GM19324 (cell line): ENCODE results near the gene OSBP2.
"Not testable (repeated sequence)": the region's sequence is repeated elsewhere in the genome, so short reads cannot be mapped to it uniquely, and the experiment has no call there.

Experiments used
- ATAC-seq: cut with Tn5 transposase; IDR thresholded peaks from one replicate; pipeline ENCODE4 v1.9.1; 2021; ENCODE audit warnings: mild to moderate bottlenecking, moderate library complexity; ENCODE audit not compliant: unreplicated experiment, low FRiP score

Gene OSBP2

DNA sequence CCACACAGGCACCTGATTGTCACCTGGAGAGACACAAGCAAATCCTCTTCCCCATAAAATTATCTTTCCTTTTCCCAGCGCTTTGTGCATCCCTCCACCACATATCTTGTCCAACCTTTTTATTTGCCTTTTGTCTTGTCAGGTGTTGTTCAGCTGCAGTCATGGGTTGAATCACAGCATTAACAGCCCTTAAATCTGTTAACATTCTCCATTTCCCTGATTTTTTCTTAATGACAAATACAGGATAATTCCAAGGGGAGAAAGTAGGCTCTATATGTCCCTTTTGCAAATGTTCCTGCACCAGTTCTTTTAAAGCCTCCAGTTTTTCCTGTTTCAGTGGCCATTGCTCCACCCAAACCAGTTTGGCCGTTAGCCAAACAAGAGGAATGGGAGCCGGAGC is 18.1 kb upstream of the OSBP2 start:
- ATAC-seq, result not testable (repeated sequence)

DNA sequence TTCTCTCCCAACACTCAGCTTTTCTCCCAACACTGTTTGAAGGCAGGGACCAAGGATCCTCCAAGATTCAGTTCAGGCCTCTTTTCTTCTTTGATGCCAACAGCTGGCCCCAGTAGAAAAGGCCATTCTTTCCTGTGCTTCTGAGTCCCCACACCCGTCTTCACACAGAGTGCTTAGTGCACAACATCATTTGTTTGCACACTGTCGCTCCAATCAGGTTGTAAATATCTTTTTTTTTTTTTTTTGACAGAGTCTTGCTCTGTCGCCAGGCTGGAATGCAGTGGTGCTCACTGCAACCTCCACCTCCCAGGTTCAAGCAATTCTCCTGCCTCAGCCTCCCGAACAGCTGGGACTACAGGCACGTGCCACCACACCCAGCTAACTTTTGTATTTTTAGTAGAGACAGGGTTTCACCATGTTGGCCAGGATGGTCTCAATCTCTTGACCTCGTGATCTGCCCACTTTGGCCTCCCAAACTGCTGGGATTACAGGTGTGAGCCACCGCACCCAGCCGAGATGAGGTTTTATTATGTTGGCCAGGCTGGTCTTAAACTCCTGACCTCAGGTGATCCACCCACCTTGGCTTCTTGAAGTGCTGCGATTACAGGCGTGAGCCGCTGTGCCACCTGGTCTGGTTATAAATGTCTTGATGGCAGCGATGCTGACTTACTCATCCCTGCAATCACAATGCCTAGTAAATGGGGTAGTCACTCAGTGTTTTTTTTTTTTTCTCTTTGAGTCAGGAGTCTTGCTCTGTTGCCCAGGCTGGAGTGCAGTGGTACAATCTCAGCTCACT is 14.6 kb upstream of the OSBP2 start:
- ATAC-seq, result not testable (repeated sequence)

DNA sequence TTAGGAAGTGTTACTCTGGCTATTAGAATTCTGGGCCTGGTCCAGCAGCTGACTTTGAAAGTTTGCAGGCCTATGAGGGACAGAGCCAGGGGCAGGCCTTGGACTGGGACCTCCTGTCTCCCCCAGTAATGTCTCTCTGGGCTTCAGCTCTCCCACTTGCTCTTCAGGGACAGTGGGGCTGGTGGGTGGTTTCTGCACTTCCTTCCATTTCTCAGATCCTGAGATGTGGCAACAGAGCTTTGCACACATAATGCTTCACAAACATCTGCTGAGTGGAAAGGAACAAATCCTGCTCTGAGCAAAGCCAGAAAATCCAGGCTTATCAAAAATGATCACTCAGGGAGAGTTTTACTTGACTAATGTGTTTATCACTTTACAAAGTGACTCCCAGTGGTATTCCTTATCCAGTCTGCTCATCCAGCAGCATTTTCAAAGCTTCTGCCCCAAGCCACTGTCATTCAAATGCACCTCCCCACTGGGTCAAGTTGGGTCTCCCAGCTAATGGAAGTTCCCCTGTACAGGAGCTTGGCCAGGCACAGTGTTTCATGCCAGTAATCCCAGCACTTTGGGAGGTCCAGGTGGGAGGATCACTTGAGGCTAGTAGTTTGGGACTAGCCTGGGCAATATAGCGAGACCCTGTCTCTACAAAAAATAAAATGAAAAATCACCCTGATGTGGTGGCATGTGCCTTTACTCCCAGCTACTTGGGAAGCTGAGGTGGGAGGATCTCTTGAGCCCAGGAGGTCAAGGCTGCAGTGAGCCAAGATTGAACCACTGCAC is 13.5 kb upstream of the OSBP2 start:
- no peak for ATAC-seq

DNA sequence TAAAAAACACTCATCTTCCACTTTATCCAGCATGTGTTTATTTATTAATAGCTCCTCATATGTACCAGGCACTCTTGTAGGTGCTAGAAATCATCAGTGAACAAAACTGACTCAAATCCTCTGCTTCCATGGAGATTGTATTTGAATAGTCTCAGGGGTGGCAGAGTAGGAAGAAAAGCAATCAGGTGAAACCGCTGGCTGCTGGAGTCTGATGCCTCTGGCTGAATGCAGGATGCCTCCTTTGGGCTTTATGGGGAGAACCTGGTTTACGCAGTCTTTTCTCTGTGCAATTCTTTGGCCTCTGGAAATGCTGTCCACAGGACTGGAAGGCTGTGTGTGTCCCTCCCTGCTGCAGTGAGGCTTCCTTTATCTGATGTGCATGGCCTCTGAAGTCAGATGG is 12.8 kb upstream of the OSBP2 start:
- ATAC-seq, result no peak

DNA sequence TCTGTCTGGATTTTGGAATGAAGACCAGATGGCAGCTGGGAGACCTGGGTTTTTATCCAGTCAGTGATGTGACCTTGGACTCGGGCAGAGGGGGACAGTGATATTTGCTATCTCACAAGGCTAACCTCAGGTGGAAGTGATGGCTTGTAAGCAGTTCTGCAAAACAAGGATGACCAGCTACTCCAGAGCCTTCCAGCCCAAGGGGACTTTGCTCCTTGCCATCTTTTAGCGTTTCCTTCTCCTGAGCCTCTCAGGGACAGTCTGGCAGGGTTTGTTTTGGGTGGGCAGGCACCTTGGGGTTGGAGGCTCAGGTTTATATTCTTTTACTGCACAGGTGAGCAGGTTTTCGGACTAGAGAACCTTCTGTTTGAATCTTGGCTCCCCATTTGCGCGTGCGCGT is 9.5 kb upstream of the OSBP2 start:
- no peak for ATAC-seq

DNA sequence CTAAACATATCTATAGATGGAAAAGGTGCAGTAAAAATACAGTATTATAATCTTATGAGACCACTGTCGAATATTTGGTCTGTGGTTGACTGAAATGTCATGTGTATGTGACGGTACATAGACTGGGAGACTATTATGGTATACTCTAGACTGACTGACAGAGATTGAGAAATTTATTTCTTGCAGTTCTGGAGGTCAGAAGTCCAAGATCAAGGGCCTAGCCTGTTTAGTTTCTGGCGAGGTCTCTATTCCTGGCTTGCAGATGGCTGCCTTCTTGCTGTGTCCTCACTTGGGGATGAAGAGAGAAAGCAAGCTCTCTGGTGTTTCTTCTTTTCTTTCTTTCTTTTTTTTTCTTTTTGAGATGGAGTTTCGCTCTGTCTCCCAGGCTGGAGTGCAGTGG is 7.3 kb upstream of the OSBP2 start:
- ATAC-seq, result no peak

DNA sequence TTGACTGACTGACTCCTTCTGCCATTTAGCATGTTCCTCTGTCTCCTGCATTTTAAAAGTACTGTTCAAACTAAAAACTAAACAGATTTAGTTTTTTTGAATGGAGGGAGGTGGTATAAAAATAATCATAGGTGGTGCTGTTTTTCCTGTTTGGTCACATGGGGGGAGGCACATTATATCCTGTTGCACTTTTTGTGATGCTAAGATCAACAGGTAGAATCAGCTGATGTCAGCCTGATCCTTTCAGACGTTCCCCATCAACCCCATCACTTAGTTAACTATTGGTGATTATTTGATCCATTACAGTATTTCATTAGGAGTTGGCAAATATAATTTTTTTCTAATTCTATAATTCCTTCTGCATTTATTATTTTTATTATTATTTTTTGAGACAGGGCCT is 5.1 kb upstream of the OSBP2 start:
- no peak for ATAC-seq

DNA sequence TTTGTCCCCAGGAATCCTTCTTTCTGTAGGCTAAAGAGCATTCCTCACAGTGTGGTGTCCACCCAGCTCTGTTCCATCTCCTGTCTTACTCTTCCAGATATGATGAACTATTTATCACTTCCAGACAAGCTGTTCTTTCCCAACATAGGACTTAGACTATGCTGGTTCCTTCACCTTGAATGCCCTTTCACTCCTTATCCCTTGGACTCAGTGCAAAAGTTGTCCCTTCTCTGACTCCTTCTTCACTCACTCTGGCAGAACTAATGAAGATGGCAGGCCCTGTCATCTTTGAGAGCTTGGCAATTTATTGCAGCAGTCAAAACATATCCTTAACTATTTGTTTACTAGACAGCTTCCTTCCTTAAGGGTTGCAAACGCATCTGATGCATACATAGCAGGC is 3.5 kb upstream of the OSBP2 start:
- no peak for ATAC-seq

DNA sequence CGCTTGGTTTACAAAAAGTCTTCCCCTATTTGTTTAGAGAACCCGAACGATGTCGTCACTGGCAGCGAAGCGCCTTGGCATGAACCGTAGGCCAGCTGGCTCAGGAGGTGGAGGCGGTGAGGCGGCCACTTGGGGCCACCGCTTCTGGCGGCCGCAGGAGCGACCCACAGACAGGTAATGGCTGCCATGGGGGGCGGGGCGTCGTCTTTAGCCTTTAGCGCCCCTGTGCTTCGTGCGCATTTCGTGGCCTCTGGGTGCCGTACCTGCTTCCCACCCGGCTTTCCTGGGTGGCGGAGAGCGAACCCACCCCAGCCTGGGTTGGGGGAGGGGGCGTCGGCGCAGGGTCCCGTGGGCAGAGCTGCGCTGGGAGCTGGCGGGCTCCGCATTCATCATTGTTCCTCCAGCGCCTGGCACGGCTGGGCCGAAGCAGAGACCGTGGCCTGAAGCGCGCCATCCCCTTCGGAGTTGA is 469 bp upstream of the OSBP2 start:
- ATAC-seq, result peak; percentile 35

DNA sequence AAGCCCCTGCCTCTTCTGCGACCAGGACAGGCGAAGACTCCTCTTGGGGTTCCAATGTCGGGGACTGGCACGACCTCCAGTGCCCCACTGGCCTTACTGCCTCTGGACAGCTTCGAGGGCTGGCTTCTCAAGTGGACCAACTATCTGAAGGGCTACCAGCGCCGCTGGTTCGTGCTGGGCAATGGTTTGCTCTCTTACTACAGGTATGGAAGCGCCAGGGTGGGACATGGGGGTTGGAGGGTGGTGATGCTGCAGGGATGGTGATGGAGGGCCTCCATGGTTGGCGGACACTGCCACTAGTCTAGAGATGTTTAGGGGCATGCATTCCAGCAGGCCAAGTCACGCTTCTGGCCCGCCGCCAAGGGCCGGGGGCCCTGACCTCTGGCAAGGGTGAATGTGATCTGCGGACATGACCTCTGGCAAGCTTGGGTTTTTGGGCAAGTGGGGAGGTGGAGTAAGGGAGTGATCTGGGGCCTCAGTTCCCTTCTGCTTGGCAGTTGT is 727 bp downstream of the OSBP2 start:
- no peak for ATAC-seq

DNA sequence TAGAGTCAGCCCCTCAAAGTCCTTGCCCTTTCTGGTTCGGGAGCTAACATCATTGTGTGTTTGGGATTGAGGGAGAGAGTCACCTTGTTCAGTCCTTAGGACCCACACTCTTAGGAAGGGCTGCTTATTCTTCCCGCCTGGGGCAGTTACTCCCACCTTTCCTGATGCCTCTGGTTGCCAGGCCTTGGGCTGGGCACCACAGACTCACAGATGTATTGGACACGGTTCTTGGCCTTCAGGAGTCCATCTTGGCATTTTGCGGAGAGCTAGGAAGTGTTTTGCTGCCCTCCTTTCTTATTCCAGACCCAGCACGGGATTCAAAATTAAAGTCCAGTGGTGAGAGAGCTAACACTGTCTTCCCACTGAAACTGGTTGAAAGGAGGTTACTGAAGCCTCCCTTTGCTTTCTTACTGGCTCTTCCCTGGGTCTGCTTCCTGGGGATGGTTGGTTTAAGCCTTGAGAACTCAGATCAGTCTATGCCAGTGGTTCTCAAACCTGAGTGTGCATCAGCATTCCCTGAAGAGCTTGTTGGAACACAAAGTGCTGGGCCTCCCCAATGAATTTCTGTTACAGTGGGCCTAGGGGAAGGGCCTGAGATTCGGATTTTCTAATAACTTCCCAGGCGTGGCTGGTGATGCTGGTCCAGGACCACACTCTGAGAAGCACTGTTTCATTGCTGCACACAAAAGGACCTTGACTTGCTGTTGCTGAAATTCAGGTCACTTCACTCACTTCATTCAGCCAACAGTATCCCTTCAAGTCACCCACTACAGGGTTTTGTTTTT is 1.4 kb downstream of the OSBP2 start:
- no peak for ATAC-seq

DNA sequence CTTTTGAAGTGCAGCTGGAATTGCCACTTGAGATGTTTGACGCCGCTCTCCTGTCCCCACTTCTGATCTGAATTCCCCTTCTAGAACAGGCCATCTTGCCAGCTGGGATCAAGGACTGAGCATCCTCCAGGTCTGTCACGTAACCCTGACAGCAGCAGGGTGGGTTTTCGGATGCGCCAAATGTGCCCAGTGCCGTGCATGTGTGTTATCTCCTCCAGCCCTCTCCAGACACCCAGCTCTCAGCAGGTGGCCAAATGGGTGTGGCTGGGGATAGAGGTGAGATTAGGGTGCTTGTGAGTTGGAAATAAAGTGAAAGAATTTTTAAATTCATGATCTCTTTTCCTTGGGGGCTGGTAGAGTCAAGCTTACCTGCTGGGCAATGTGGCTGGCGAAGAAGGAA is 3.3 kb downstream of the OSBP2 start:
- ATAC-seq, result no peak

DNA sequence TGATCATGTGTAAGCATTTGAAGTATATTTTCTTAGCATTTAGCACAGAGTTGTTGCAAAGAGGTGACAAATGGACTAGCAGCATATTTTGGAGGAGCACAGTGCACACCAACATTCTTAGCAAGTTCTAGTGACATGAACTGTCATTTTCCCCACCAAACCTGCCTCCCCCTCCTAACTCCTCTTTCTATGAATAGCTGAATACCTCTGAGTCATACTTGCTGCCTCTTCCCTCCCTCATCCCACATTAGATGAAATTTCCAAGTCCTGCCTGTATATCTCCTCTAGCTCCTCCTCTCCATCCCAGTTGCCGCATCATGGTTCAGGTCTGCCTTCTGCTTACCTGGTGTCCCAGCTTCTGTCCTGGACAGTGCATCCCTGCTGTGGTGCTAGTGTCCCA is 7.2 kb downstream of the OSBP2 start:
- ATAC-seq, result no peak

DNA sequence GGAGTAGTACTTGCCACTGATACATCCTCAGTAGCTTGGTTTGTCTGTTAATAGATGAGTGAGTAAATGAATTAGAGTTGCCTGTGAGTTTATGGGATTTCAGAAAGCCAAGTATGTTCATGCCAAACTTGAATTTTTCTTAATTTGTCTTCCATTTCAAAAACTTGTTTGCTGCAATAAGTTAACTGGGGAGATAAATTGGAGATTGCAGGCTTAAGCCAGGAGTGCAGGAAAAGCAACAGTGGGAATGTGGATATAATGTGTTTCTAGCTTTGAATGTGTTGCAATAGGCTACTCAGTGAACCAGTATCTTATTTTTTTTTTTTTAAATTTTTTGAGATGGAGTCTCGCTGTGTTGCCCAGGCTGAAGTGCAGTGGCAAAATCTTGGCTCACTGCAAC is 8.2 kb downstream of the OSBP2 start:
- ATAC-seq, result no peak

DNA sequence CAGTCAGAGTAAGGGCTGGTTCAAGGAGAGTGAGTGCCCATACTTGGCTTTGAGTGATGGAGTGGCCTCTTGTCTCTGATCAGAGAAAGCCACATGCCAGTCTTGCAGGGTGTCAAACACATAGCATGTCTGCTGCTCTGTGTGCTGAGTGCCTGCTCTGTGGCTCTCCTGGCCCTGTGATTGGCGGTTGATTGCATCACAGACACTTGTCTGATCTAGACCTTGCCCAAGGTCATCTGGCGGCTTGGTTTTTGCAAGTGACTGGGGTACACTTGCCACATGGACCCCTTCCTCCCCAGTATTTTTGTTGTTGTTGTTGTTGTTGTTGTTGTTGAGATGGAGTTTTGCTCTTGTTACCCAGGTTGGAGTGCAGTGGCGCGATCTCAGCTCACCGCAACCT is 10.3 kb downstream of the OSBP2 start:
- no peak for ATAC-seq

DNA sequence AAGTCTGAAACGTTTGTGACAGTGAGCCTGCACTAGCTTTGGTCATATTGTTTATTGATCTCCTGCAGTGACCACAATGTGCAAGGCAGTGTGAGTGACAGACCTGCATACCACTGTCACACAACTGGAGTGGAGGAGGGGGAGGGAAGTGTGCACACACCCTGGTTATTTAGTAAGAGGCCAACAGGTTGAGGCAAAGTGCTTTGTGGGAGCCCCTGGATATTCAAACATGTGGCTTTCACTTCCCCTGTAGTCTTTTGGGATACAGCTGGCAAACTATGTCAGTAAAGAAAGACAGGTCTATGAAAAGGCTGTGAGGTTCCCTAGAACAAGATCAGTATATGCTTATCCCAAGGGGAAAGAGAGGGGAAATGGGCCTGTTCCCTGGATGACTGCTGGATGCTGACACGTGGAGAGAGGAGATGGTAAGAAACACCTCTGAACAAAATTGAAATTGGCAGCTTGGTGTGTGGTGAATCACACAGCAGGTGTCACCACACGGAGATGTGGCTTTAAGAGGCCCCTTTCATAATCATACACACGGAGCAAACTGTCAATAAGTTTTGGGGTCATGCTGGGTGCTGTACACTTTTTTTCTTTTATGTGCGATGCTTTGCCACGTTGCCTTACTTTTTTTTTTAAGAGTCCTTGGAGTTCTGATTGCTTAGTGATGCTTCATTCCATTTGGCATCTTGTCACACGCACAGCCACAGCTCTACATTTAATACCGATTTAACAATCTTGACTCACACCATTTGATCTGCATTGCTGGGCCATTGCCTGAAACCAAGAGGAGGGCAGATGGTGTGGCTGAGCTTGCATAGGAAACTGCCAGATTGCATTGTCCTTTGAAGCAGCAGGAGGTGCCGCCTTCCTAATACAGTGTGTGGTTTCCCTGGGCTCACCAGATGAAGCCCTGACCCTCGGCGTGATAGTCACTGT is 11.3 kb downstream of the OSBP2 start:
- peak; percentile 56 for ATAC-seq

DNA sequence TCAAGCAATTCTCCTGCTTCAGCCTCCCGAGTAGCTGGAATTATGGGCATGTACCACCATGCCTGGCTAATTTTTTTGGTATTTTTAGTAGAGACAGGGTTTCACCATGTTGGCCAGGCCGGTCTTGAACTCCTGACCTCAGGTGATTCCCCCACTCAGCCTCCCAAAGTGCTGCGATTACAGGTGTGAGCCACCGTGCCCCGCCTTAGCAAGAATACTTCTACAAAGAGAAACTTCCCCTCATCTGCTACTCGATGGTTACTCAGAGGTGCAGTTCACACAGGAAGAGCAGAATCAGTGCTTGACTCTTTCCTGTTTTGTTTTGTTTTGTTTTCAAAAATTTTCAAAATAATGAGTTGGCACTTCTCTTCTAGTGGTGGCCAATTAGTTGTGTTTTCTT is 15.3 kb downstream of the OSBP2 start:
- ATAC-seq, result not testable (repeated sequence)

DNA sequence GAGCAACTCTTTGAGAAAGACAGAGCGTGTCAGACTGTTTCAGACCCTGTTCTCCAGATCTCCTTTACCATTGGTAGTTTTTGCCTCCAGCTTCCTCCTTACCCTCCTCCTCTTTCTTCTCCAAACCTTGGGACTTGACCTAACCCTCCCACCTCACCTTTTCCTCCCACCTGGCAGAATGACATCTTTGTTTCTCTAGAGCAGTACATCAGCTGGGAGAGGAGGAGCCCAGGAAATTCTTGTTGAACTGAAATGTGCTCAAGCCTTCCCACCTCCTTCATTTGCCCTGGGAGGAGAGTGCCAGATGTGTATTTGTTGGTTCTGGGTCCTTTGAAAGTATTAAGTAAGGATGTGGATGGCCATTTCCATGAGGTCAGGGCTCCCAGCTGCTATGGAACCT is 17.4 kb downstream of the OSBP2 start:
- no peak for ATAC-seq

DNA sequence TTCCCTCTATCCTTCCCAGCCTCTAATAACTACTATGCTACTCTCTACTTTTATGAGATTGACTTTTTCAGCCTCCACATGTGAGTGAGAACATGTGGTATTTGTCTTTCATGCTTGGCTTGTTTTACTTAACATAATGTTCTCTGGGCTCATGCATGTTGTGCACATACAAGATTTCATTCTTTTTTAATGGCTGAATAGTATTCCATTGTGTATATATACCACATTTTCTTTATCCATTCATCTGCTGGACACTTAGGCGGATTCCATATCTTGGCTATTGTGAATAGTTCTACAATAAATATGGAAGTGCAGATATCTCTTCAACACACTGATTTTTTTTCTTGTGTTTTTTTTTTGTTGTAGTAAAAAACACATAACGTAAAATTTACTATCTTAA is 19.4 kb downstream of the OSBP2 start:
- ATAC-seq, result no peak
